ENCODE measurements around the gene CREBZF. TPM values are rescaled to one million over a fixed set of nuclear protein-coding genes. Genes with fewer than 3 reads are reported as not detected.
"Not testable (repeated sequence)": the region's sequence is repeated elsewhere in the genome, so short reads cannot be mapped to it uniquely, and the experiment has no call there.

CREBZF gene
- polyA plus RNA-seq, 1 experiment, result 15.4 TPM

DNA sequence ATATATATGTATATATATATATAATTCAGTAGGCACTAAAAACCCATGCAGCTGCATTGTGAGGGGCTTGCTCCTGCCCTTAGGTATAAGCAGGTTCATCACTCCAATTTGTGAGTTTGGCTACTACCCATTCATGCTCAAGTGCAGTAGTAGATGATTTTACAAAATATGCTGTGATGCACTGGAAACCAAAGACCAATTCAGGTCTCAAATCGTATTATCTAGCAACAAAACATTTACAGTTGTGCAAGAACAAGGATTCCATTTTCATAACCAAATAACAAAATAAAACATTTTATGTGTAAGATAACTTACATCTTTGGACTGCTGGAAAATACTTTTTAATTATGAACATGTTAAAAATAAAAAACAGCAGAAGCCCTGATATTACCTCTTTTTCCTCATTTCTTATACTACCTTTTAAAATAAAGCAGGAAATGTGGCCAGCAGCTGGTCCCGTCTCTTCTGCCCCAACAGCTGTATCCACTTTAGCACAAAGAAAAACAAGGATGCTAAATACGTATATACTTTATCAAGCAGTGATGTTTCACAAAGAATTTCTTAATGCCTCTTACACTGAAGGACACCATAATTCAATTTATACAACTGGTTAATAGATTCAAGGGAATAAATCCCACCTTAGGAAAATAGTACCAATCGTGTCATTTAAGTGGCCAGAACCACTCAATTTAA, 2.8 kb downstream of the CREBZF start:
- CTCF ChIA-PET, result interaction anchor here (1.4 kb wide), 1 partner anchor 24 kb away, joined by 3 read pairs; the partner anchor contains the start of gene CCDC89
- peak overlapping the region; percentile 98 for H3K4me3 ChIP-seq (ENCODE audit: low read depth, low read length)
- POLR2A ChIA-PET, result no interaction called here
- DNase-seq (ENCODE audit: low read depth), result no peak
- TF ChIP-seq, protein P1, sequence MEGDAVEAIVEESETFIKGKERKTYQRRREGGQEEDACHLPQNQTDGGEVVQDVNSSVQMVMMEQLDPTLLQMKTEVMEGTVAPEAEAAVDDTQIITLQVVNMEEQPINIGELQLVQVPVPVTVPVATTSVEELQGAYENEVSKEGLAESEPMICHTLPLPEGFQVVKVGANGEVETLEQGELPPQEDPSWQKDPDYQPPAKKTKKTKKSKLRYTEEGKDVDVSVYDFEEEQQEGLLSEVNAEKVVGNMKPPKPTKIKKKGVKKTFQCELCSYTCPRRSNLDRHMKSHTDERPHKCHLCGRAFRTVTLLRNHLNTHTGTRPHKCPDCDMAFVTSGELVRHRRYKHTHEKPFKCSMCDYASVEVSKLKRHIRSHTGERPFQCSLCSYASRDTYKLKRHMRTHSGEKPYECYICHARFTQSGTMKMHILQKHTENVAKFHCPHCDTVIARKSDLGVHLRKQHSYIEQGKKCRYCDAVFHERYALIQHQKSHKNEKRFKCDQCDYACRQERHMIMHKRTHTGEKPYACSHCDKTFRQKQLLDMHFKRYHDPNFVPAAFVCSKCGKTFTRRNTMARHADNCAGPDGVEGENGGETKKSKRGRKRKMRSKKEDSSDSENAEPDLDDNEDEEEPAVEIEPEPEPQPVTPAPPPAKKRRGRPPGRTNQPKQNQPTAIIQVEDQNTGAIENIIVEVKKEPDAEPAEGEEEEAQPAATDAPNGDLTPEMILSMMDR (IDR thresholded peaks at IDR 0.05; ENCODE audit: insufficient read depth, low read depth, low read length), result no peak
- H3K27me3 ChIP-seq (ENCODE audit: control insufficient read depth, insufficient read depth, low read length), result no peaks in the 10 kb centered on the region
- H3K36me3 ChIP-seq (ENCODE audit: control insufficient read depth, insufficient read depth, low read length), result no peaks in the 10 kb centered on the region; the same call in 1 of the 2 replicates

DNA sequence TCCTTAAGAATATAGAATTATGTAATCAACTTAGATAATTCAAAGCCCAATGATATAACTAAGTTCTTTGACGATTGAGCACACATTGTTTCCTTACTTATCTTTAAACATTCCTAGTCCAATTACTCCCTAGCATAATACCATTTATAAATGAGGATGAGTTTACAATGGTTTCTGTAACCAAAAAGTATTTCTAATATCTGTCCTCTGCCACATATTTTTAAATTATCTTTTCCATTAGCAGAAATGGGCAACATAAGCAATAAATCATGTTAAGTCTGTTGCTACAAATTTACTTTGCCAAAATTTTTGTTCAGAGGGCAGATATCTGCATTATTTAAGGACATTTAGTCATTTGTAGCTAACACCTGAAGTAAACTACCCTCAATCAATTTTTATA, 6.7 kb downstream of the CREBZF start:
- no peak for DNase-seq (ENCODE audit: low read depth)
- ChIA-PET POLR2A (interaction anchor here (1.5 kb wide), 1 partner anchor 9 kb away, joined by 4 read pairs; no protein-coding TSS in a partner anchor), CTCF (interaction anchor here (1.6 kb wide), 1 partner anchor 21 kb away, joined by 6 read pairs; no protein-coding TSS in a partner anchor)
- H3K36me3 ChIP-seq (ENCODE audit: control insufficient read depth, insufficient read depth, low read length), result no peaks in the 10 kb centered on the region; the same call in 1 of the 2 replicates
- TF ChIP-seq, protein P1 (IDR thresholded peaks at IDR 0.05; ENCODE audit: insufficient read depth, low read depth, low read length), result no peak
- H3K4me3 ChIP-seq (ENCODE audit: low read depth, low read length), result no peak overlapping the region
- H3K27me3 ChIP-seq (ENCODE audit: control insufficient read depth, insufficient read depth, low read length), result no peaks in the 10 kb centered on the region

DNA sequence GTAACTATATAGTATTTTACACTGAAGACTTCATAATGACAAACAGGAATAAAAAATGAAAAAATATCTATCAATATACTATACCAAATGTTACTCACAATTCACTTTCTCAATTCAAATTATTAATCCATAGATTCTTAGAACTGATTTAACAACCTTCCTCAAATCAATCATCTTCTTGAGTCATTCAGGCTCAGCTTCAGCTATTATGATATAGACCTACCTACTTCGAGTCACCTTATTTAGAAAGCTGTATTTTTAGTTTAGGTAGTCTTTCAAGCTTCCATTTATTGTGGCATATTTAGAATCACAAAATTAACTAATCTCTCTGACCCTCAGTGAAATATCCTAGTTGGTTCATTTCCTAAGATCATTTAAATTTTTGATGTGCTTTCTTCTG, 8.2 kb downstream of the CREBZF start:
- Histone ChIP-seq H3K27me3 (ENCODE audit: control insufficient read depth, insufficient read depth, low read length) (no peaks in the 10 kb centered on the region), H3K4me3 (ENCODE audit: low read depth, low read length) (no peak overlapping the region), H3K36me3 (ENCODE audit: control insufficient read depth, insufficient read depth, low read length) (no peaks in the 10 kb centered on the region; the same call in 1 of the 2 replicates)
- ChIA-PET POLR2A (no interaction called here), CTCF (no interaction called here)
- TF ChIP-seq, protein P1 (IDR thresholded peaks at IDR 0.05; ENCODE audit: insufficient read depth, low read depth, low read length), result no peak
- no peak for DNase-seq (ENCODE audit: low read depth)

DNA sequence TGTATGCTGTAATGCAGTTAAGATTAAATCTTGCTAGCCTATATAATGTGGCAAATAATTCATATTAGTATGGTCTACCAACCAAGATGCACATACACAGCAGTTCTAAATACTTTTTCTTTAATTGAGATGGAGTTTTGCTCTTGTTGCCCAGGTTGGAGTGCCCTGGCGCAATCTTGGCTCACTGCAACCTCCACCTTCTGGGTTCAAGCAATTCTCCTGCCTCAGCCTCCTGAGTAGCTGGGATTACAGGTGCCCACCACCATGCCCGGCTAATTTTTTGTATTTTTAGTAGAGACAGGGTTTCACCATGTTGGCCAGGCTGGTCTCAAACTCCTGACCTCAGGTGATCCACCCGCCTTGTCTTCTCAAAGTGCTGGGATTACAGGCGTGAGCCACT, 10.6 kb downstream of the CREBZF start:
- H3K36me3 ChIP-seq (ENCODE audit: control insufficient read depth, insufficient read depth, low read length); H3K4me3 ChIP-seq (ENCODE audit: low read depth, low read length); CTCF ChIA-PET; POLR2A ChIA-PET; DNase-seq (ENCODE audit: low read depth); H3K27me3 ChIP-seq (ENCODE audit: control insufficient read depth, insufficient read depth, low read length): not testable (repeated sequence)

DNA sequence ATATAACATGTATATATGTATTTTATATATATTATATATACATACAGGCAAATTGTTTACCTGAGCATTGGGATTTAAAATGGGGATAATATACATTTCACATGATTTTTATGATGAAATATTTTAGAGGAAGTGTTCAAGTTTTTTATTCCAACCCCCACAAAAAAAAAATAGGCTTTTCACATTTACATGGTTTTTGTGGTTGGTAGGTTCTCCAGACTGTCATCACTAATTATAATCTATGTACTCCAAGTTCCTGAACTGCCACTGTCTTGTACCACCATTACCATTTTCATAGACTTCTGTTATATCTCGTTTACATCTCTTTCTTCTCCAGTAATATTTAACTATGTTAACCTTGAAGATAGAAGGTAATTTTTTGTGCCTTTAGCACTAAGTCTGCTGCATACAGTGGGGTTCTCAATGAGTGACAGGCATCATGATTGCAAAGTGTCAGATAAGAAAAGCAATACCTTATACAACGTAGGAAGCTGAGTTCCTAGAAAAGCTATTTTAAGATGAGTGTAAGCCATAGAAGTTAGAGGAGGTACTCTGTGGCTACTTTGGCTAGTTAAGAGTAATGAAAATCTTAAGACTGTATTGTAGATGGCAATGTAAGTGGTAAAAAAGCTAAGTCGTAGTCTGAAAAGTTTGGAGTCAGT, 12.0 kb downstream of the CREBZF start:
- TF ChIP-seq, protein P1 (IDR thresholded peaks at IDR 0.05; ENCODE audit: insufficient read depth, low read depth, low read length), result no peak
- Histone ChIP-seq H3K27me3 (ENCODE audit: control insufficient read depth, insufficient read depth, low read length) (no peaks in the 10 kb centered on the region), H3K4me3 (ENCODE audit: low read depth, low read length) (no peak overlapping the region), H3K36me3 (ENCODE audit: control insufficient read depth, insufficient read depth, low read length) (no peaks in the 10 kb centered on the region)
- no peak for DNase-seq (ENCODE audit: low read depth)
- ChIA-PET POLR2A (no interaction called here), CTCF (no interaction called here)

All from BJ (cell line).